Sigmoid colon (tissue), 7 donors: ENCODE measurements around the gene NAA40. TPM values are rescaled to one million over a fixed set of nuclear protein-coding genes. Genes with fewer than 3 reads are reported as not detected.

Experiments
- DNase-seq: peaks from one replicate; pipeline ENCODE4 v3.0.0-alpha.2; 2019
- H3K27ac ChIP-seq, 4 donors: fragments of 200-600 bp; sonication (generic); one replicate each; pipeline ENCODE4 v1.5.1; 2016 to 2019; ENCODE audit warnings: mild to moderate bottlenecking in 1 of 4
- H3K27me3 ChIP-seq, 3 donors: fragments of 200-600 bp; sonication (generic); one replicate each; pipeline ENCODE4 v1.5.1; 2019; ENCODE audit warnings: mild to moderate bottlenecking in 1 of 3
- H3K36me3 ChIP-seq, 4 donors: fragments of 200-600 bp; sonication (generic); one replicate each; pipeline ENCODE4 v1.5.1; 2016 to 2019
- H3K4me1 ChIP-seq, 4 donors: fragments of 200-600 bp; sonication (generic); one replicate each; pipeline ENCODE4 v1.5.1; 2017 to 2019
- H3K4me3 ChIP-seq, 4 donors: fragments of 200-600 bp; sonication (generic); one replicate each; pipeline ENCODE4 v1.5.1; 2017 to 2019; ENCODE audit warnings: mild to moderate bottlenecking in 2 of 4, moderate library complexity in 1 of 4
- H3K9me3 ChIP-seq, 4 donors: fragments of 200-600 bp in 3 of 4; sonication (generic) in 3 of 4; one replicate each; pipeline versions ENCODE4 v1.5.1 to v1.6.1; 2013 to 2019
- CTCF ChIP-seq, 4 experiments: fragments of 450-650 bp in 3 of 4; fragments of 200-600 bp in 1 of 4; IDR thresholded peaks; one replicate each; pipeline ENCODE4 v1.5.1; 2016 to 2019; ENCODE audit warnings: antibody characterized with exemption in 4 of 4, mild to moderate bottlenecking in 3 of 4, moderate library complexity in 2 of 4
- EP300 ChIP-seq, 4 donors: sonication (generic); formaldehyde crosslinking; IDR thresholded peaks; one replicate each; pipeline ENCODE4 v1.6.1; 2017; ENCODE audit warnings: antibody characterized with exemption in 4 of 4
- POLR2A ChIP-seq, 2 donors: fragments of 450-650 bp; IDR thresholded peaks; one replicate each; pipeline ENCODE4 v1.6.1; 2016; ENCODE audit warnings: antibody characterized with exemption in 2 of 2, mild to moderate bottlenecking in 2 of 2, moderate library complexity in 2 of 2
- POLR2AphosphoS5 ChIP-seq, 4 donors: sonication (generic); formaldehyde crosslinking; IDR thresholded peaks; one replicate each; pipeline ENCODE4 v1.6.1; 2017; ENCODE audit warnings: antibody characterized with exemption in 4 of 4
- WGBS, 2 donors: extraction: QIAGEN DNeasy Blood & Tissue Kit; methylation state at CpG; one replicate each; pipeline ENCODE4 v1.1.7; 2013; 5-methylcytosine and 5-hydroxymethylcytosine counted together
- intact Hi-C: fragments of 100-400 bp; cut with DNase I; formaldehyde crosslinking; loops from one replicate; pipeline ENCODE4 v1.15.1; 2023
- polyA plus RNA-seq, 3 donors: library from polyadenylated mRNA; stranded (reverse); fragments of 200-250 nt; gene quantifications; one replicate each; pipeline ENCODE4 v1.2.3, GENCODE V29; 2013
- total RNA-seq, 4 donors: library from RNA; depleted of rRNA; stranded (reverse); fragments of >200 nt; gene quantifications; one replicate each; pipeline ENCODE4 v1.1.0, GENCODE V29; 2016
- donor health status: healthy with polysubstance abuse.
- donor health status: Bipolar disorder and iron deficiency.
- donor health status: healthy.

Gene NAA40
- total and polyA plus RNA-seq, 7 donors: 5.4 to 22.9 (median 7.4) TPM

GRCh38 chr11:63907063-63907462 lies 31.7 kb upstream of the NAA40 start:
- intact Hi-C loops: loop anchor here (5.0 kb wide), 1 partner anchor 35 kb away; no protein-coding TSS in a partner anchor
- TF ChIP-seq POLR2A (IDR thresholded peaks at IDR 0.05) (no peak), CTCF (IDR thresholded peaks at IDR 0.05) (no peak), POLR2AphosphoS5 (IDR thresholded peaks at IDR 0.05) (no peak), EP300 (IDR thresholded peaks at IDR 0.05) (no peak)

GRCh38 chr11:63907808-63908530 lies 30.8 kb upstream of the NAA40 start:
- Histone ChIP-seq H3K4me3 (no peak overlapping the region), H3K4me1 (peaks cover 0 to 27% (median 24%) of the 10 kb centered on the region in 4 donors), H3K27me3 (no peaks in the 10 kb centered on the region), H3K9me3 (no peaks in the 10 kb centered on the region), H3K36me3 (peaks cover 19 to 58% (median 29%) of the 10 kb centered on the region in 4 donors), H3K27ac (peak overlapping the region in 1 of 4 donors; percentile 5)
- no peak for DNase-seq
- TF ChIP-seq POLR2AphosphoS5 (IDR thresholded peaks at IDR 0.05) (no peak), EP300 (IDR thresholded peaks at IDR 0.05) (no peak), POLR2A (IDR thresholded peaks at IDR 0.05) (no peak), CTCF (IDR thresholded peaks at IDR 0.05) (no peak)
- intact Hi-C loops: loop anchor here (5.0 kb wide), 1 partner anchor 34 kb away; no protein-coding TSS in a partner anchor
- 90% methylated on average over 21 of the region's 21 CpGs for WGBS, 2 donors

More at GRCh38 chr11:63907063-63907462, 31.7 kb upstream of the NAA40 start:
- Histone ChIP-seq H3K27me3 (no peaks in the 10 kb centered on the region), H3K9me3 (no peaks in the 10 kb centered on the region), H3K4me3 (no peak overlapping the region), H3K27ac (no peak overlapping the region), H3K36me3 (peaks cover 28 to 68% (median 38%) of the 10 kb centered on the region in 4 donors), H3K4me1 (peaks cover 0 to 27% (median 24%) of the 10 kb centered on the region in 4 donors)
- 80 to 85% methylated on average over 6 of the region's 6 CpGs for WGBS, 2 donors
- no peak for DNase-seq

- 88 to 93% methylated on average over 46 of the region's 46 CpGs for WGBS, 2 donors
- peaks cover 0 to 27% (median 24%) of the 10 kb centered on the region in 4 donors for H3K4me1 ChIP-seq
- H3K27ac ChIP-seq: peak overlapping the region in 3 of 4 donors; percentile 3 to 51 (median 28)
- no peaks in the 10 kb centered on the region for H3K27me3 ChIP-seq
- peaks cover 13 to 50% (median 20%) of the 10 kb centered on the region in 4 donors for H3K36me3 ChIP-seq
- no peak overlapping the region for H3K4me3 ChIP-seq
- intact Hi-C loops: loop anchor here (5.0 kb wide), 1 partner anchor 33 kb away; no protein-coding TSS in a partner anchor
- no peak for DNase-seq
- no peaks in the 10 kb centered on the region for H3K9me3 ChIP-seq
- no peak for TF ChIP-seq POLR2A (IDR thresholded peaks at IDR 0.05)
- TF ChIP-seq CTCF (IDR thresholded peaks at IDR 0.05): no peak
- TF ChIP-seq EP300 (IDR thresholded peaks at IDR 0.05): no peak
- TF ChIP-seq POLR2AphosphoS5 (IDR thresholded peaks at IDR 0.05): no peak
Measured at GRCh38 chr11:63908631-63909401, 30.0 kb upstream of the NAA40 start.

- no peak for DNase-seq
- peak overlapping the region in 3 of 4 donors; percentile 15 to 52 (median 23) for H3K27ac ChIP-seq
- no peak overlapping the region for H3K4me3 ChIP-seq
- peaks cover 3 to 40% (median 10%) of the 10 kb centered on the region in 4 donors for H3K36me3 ChIP-seq
- intact Hi-C loops: loop anchor here (5.0 kb wide), 1 partner anchor 32 kb away; no protein-coding TSS in a partner anchor
- 71 to 84% methylated on average over 24 of the region's 24 CpGs for WGBS, 2 donors
- peaks cover 0 to 27% (median 24%) of the 10 kb centered on the region in 4 donors for H3K4me1 ChIP-seq
- TF ChIP-seq POLR2A (IDR thresholded peaks at IDR 0.05) (no peak), CTCF (IDR thresholded peaks at IDR 0.05) (no peak), EP300 (IDR thresholded peaks at IDR 0.05) (no peak), POLR2AphosphoS5 (IDR thresholded peaks at IDR 0.05) (no peak)
- H3K9me3 ChIP-seq: no peaks in the 10 kb centered on the region
- no peaks in the 10 kb centered on the region for H3K27me3 ChIP-seq
Measured at GRCh38 chr11:63909591-63910506, 29.0 kb upstream of the NAA40 start.
